Measurements from ENCODE around the gene SOX15. TPM values are rescaled to one million over a fixed set of nuclear protein-coding genes. Genes with fewer than 3 reads are reported as not detected.
"Not testable (repeated sequence)": the region's sequence is repeated elsewhere in the genome, so short reads cannot be mapped to it uniquely, and the experiment has no call there.

Gene SOX15
- 1 to 10 TPM; 3.0 to 4.7 TPM for total RNA-seq
- long read RNA-seq, partial matches to known transcripts, result 0 of 4 reads
- long read RNA-seq, other reads (novel, unspliced or antisense), result 1 of 4 reads

DNA sequence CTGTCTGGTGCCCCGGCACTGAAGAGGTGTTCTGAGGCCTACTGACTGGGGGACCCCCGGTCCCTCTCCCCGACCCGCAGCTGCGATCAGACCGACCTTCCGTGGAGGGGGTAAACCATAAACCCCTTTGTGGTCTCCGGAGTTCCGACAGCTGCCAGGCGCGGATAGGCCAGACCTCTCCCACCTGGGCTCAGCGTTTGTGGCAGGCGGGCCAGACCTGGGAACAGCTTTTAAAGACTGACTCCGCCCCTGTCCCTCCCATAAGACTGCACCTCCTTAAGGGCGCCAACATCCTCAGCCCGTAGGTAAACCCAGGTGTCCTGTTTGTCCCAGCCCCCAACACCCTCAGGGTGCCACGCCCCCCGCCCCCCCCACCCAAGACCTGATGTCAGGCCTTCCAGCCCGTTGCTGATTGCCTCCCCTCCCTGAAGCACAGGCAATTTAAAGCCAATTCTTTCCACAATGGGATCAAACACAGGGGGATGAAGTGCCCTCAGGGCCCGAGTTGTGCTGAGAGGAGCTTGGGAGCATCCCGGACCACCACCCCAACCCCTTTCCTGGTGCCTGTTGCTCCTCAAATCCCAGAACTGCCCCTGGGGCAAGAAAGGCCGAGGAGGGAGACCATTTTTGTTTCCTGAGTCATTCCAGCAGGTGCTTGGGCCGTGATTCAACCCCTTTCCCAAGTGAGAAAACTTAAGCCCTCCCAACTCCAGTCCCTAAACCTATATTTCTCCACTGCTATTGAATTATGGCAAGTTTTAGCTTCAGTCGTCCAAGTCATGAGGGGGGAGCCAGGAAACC, at the start of gene SOX15:
TSS of gene SOX15 (minus strand) at position 204 of the 801 bp plus-strand sequence. CDS start 418 bp downstream, outside the sequence.
- ATAC-seq (peak in 1 of 2 donors; percentile 2), DNase-seq (no peak)
- intact Hi-C loops (cut with DNase I), result no loop called here

DNA sequence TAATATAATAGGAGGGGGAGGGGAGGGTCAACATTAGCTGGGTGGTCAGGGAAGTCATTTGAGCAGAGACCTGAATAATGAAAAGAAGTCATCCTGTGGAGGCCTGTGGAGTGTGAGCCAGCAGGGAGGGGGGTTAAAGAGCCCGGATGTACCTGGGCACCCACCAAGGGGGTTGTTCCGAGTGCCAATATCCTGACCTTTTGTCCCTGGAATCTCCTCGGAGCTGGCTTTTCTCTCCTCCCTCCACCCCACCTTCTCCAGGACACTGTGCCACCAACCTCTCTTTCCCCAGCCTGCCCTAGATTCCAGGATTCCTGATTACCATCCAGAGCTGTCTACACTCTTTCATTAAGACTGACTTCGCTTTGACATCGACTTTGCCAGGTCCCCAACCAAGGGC, 46.3 kb upstream of the SOX15 start:
- ATAC-seq (no peak), DNase-seq (no peak)
- intact Hi-C loops (cut with DNase I), result loop anchor here in 1 of 2 donors (10.0 kb wide), 1 partner anchor 49 kb away; the partner anchor contains the start of genes TP53 and WRAP53

DNA sequence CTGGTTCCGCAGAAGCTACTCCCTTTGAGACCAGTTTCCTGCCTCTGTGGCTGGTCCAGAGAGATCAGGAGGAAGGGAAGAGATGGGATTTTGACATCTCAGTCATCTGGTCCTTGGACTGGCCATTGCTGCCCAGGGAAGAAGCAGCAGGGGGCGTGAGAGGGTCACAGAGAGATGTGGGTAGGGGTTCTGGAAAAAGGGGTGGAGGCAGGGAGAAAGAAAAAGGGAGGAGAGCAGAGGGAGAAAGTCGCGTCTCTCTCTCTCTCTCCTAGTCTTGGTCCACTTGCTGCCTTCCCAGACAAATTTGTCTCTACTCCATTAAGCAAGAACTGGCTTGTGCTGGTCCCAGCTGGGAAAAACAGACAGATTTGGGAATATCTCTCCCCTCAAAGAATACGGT, 44.5 kb upstream of the SOX15 start:
- ATAC-seq, result peak; percentile 51 to 54
- intact Hi-C loops (cut with DNase I), result loop anchor here in 1 of 2 donors (10.0 kb wide), 1 partner anchor 50 kb away; the partner anchor contains the start of genes TP53 and WRAP53
- peak; percentile 46 for DNase-seq

DNA sequence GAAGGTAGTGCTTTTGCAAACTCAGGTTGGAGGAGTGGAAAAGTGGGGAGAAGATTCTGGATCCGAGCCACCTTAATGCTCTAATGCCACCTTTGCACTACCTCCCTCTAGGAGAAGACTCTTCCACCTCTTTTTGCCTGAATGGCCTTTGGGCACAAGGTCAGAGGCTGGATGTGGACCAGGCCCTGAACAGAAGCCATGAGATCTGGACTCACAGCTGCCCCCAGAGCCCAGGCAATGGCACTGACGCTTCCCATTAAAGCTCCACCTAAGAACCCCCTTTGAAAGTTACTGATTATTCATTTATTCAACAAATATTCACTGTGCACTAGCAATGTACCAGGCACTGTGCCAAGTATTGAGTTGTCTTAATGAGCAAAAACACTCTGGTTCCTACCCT, 43.2 kb upstream of the SOX15 start:
- DNase-seq (no peak), ATAC-seq (no peak)
- intact Hi-C loops (cut with DNase I), result loop anchor here in 1 of 2 donors (10.0 kb wide), 1 partner anchor 52 kb away; the partner anchor contains the start of genes TP53 and WRAP53

DNA sequence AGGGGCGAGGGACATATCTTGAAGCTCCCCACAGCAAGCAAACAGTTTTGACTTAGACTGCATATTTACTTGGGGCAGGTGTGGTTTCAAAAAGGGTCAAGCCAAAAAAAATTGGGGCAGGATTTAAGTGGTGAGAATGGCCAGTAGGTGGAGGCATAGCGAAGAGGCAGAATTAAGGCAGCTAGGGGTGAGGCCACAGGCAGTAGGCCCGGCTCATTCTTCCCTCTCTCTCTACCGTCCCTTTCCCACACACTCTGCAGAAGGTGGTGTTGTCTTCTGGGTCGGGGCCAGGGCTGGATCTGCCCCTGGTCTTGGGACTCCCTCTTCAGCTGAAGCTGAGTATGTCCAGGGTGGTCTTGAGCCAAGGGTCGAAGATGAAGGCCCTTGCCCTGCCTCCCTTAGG, 42.6 kb upstream of the SOX15 start:
- DNase-seq, result no peak
- intact Hi-C loops (cut with DNase I), result loop anchor here in 1 of 2 donors (10.0 kb wide), 1 partner anchor 52 kb away; the partner anchor contains the start of genes TP53 and WRAP53
- ATAC-seq, result peak; percentile 21 to 32

DNA sequence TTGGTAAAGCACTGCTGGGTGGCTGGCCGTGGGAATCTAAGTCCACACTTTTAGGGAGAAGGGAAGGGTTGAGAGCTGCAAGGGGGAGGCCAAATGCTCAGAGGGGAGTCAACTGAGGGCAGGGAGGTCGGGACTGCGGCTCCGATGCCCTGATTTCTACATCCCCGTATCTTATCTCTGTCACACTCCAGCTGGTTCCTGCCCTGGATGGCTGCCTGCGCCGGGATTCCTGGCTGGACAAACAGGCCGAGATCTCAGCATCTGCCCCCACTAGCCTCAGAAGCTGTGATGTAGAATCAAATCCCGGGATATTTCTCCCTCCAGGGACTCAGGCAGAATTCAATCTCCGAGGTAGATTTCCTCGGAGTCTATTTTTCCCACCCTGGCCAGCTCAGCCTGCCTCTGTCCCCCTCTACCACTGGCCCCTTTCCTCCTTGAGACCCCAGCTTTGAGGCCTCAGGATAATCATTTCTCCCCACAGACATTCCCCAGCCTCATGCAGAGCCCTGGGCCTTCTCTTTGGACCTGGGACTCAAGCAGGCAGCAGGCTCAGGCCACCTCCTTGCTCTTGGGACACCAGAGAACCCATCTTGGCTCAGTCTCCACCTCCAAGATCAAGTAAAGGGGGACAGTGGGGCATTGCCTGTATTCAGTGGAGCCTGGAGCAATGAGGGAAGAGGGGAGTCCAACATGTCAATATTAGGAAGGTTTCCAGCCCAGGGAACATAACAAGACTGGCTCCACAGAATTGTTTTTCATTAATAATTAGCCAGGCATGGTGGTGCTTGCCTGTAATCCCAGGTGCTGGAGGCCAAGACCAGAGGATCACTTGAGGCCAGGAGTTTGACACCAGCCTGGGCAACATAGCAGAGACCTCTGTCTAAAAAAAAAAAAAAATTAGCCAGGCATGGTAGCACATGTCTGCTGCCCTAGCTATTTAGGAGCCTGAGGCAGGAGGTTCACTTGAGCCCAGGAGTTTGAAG, 41.8 kb upstream of the SOX15 start:
- intact Hi-C loops (cut with DNase I), result loop anchor here in 1 of 2 donors (10.0 kb wide), 1 partner anchor 53 kb away; the partner anchor contains the start of genes TP53 and WRAP53
- no peak for ATAC-seq
- DNase-seq, result peak; percentile 50

DNA sequence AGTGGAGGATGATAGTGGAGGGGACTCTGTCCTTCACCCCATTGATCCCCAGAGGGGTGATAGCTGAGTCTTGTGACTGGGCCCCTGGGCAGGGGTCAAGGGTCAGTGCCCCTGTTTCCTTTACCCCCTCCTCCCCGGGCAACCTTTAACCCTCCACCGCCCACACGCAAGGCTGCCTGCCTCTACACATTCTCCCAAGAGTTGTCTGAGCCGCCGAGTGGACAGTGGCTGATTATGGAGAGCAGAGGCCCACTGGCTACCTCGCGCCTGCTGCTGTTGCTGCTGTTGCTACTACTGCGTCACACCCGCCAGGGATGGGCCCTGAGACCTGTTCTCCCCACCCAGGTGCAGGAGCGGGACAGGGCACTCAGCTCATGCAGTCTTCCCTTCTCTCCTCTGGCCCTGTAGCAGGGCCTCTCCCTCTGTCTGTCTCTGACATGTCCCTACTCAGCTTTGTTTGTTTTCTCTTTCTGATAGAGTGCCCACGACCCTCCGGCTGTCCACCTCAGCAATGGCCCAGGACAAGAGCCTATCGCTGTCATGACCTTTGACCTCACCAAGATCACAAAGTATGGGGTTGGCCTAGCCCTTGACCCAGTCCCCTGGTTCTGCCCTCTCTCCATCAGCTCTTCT, 40.2 kb upstream of the SOX15 start, which contains the start of gene SHBG:
TSS of gene SHBG (plus strand) at position 197 of the 633 bp plus-strand sequence. CDS start at position 235, 38 bp downstream.
- no peak for ATAC-seq
- intact Hi-C loops (cut with DNase I), result loop anchor here (2.0 to 10.0 kb wide), 2 partner anchors 55 to 57 kb away; partner anchors contain the start of genes TP53 (in 2 of the 2) and WRAP53 (in 1 of the 2)
- no peak for DNase-seq

DNA sequence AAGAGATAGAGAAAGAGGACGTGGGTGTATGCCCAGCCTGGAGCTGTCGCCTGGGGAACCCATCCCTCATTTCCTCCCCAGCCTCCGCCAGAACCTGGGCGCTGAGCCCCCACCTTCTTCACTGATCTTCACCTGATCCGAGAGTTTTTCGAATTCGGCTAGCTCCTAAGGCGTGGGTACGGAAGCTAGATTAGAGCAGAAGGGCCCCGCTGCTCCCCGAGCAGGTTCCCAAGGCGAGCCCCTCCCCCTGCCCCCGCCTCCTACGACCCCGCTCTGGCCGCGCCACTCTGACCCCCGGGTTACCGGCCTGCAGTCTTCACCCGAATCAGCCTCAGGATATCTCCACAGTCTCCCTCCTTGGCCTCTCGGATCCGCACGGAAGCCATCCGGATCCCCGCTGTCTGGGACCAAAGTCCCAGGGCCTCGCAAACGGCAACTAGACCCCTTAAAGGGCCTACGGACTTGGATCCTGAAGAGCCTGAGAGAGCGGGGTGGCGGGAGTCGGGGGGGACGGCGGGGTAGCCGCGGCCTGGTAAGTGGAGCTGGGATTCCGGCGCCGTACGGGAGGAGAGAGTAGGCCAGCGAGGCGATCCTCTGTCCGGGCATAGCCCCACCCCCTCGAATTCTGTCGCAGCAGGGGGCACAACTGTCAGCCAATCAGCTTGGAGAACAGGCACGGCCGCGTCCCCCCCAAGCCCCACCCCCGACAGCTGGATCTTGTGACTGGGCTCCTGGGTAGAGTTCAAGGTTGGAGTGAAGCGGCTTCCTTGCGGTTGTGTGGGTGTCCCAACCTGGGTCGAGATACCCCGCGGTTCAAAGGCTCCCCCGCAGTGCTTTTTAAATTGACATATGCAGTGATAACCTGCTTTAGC, 37.6 kb upstream of the SOX15 start, which contains the start of gene SAT2:
TSS of gene SAT2 (minus strand) at position 572 of the 872 bp plus-strand sequence. CDS start at position 386, 186 bp downstream.
- DNase-seq (peak; percentile 96), ATAC-seq (peak; percentile 99)
- intact Hi-C loops (cut with DNase I), result loop anchor here in 1 of 2 donors (2.0 kb wide), 1 partner anchor 59 kb away; the partner anchor contains the start of gene TP53

DNA sequence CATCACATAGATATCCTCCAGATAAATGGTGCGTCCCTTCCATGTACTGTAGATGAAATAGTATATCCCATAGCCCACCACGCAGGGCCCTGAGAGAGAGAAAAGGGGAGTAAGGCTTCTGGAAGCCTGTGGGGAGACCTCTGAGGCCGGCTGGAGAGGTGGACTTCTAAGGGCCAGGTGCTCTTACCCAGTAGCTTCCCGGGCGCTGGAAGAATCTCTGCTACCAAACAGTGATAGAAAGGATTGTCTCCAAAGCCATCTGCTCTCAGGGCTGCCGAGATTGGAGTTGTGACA, 37.0 kb upstream of the SOX15 start:
- intact Hi-C loops (cut with DNase I), result no loop called here
- ATAC-seq (peak in 1 of 2 donors; percentile 0), DNase-seq (no peak)

DNA sequence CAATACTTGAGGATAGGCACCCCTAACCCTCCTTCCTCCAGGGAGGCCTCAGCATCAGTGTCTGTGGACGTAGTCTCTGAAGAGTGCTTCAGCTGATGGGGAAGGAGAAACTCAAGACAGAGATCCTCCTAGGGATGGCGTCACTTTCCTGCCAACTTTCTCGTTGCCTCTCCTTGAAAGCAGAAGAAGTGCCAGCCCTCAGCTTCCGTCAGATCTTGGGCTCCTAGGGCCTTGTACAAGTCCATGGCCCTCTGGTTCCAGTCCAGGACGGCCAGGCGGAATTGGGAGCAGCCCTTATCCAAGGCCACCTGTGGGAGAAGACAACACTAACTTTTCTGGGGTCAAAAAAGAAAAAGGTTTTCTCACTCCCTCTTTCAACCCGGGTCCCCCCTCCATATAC, 36.4 kb upstream of the SOX15 start:
- no peak for ATAC-seq
- no peak for DNase-seq
- intact Hi-C loops (cut with DNase I), result no loop called here

DNA sequence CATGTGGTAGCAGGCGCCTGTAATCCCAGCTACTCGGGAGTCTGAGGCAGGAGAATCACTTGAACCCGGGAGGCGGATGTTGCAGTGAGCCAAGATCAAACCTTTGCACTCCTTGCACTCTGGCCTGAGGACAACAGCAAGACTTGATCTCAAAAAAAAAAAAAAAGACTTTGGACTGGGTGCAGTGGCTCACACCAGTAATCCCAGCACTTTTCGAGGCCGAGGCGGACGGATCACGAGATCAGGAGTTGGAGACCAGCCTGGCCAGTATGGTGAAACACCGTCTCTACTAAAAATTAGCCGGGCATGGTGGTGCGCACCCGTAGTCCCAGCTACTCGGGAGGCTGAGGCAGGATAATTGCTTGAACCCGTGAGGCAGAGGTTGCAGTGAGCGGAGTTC, 35.9 kb upstream of the SOX15 start:
- intact Hi-C loops (cut with DNase I); DNase-seq; ATAC-seq: not testable (repeated sequence)

DNA sequence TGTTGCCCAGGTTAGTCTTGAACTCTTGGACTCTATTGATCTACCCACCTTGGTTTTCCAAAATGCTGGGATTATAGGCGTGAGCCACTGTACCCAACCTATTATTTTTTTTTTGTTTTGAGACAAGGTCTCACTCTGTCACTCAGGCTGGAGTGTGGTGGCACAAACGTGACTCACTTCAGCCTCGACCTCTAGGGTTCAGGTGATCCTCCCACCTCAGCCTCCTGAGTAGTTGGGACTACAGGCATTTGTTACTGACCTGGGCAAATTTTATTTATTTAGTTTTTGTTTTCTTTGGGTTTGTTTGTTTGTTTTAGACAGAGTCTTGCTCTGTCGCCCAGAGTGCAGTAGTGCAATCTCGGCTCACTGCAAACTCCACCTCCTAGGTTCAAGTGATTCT, 33.8 kb upstream of the SOX15 start:
- intact Hi-C loops (cut with DNase I), result no loop called here
- ATAC-seq, result no peak
- DNase-seq, result no peak

DNA sequence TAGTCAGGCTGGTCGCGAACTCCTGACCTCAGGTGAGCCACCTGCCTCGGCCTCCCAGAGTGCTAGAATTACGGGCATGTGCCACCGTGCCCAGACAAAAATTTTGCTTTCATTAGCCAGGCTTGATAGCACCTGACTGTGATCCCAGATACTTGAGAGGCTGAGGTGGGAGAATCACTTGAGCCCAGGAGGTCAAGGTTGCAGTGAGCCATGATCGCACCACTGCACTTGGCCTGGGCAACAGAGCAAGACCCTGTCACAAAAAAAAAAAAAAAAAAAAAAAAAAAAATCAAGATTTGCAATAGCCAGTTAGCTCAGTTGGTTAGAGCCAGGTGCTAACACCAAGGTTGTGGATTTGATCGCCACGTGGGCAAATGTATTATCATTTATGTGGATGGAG, 30.9 kb upstream of the SOX15 start:
- no peak for ATAC-seq
- intact Hi-C loops (cut with DNase I), result no loop called here

DNA sequence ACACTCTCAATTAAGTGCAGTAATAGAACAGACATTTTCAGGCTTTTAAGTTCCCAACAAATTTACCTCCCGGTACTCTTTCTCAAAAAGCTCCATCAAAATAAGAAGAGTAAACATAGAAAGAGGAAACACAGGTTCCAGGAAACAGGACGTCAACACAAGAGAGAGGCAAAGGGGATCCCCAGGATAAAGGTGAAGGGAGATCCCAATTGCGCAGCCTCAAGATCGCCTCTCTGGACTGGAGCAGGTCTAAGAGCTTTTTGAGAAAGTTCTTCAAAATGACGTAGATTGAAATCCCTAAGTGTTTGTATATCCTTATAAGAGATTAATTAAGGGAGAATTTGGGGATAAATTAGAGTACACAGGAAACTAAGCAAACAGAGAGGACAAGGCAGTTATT, 28.7 kb upstream of the SOX15 start:
- intact Hi-C loops (cut with DNase I), result no loop called here
- no peak for DNase-seq
- no peak for ATAC-seq

More for the DNA sequence above, 30.9 kb upstream of the SOX15 start:
- no peak for DNase-seq

DNA sequence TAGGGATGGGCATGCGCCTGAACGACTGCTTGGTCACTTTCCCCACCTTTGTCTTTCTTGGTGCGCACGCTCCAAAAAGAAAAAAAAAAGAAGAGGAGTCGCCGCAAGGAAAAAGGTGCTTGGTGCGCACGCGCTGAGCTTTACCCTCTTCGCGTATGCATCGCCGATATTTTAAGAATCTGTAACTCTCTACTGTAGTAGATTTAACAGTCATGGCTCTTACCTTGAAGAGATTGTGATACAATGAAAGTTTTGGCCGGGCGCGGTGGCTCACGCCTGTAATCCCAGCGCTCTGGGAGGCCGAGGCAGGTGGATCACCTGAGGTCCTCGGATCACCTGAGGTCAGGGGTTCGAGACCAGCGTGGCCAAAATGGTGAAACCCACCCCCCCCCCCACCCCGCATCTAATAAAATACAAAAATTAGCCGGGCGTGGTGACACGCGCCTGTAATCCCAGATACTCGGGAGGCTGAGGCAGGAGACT, 25.4 kb upstream of the SOX15 start:
- no peak for ATAC-seq
- intact Hi-C loops (cut with DNase I), result no loop called here

DNA sequence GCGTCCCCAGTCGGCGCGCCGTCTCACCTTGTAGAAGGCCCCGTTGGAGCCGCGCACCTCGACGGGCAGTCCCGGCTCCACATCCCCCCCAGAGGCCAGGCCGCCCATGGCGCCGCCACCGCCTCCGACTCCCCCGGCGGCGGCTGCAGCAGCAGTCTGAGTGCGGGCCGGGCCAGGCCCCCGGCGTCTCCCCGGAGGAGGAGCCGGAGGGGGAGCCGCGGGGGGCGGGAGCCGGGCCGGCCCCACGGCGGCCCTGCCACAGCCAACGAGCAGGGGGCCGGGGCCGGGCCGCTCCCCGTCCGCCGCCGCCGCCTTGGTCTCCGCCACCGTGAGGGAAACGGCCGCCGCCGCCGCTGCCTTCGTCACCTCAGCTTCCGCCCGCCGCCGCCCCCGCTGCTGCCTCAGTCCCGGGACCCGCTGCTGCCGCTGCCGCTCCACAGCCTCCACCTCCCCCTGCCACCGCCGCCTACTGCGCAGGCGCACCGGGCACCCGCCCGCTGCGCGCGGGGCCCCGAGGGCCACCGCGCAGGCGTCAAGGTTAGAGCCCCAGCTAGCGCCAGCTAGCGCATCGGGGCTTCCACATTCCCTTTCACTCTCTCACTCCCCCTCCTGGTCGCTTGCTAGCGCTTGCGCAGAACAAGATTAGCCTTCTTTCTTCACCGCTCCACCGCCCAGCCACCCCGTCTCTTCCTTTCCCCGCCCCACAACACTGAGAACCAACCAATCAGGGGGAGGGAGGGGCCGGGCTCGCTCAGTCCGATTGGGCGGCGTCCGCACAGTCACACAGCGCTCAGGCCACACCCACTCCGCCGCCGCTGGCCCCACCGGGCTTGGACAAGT, 24.8 kb upstream of the SOX15 start, which contains the start of gene FXR2:
TSS of gene FXR2 (minus strand) at position 473 of the 840 bp plus-strand sequence. CDS start at position 108, 365 bp downstream.
- intact Hi-C loops (cut with DNase I), result no loop called here
- ATAC-seq (peak; percentile 98 to 99), DNase-seq (peak; percentile 100)

More for the DNA sequence above, 25.4 kb upstream of the SOX15 start:
- DNase-seq, result no peak
